NCI-H1092 (cell line): ENCODE data around the gene CELSR2.
"Not testable (repeated sequence)": the region's sequence is repeated elsewhere in the genome, so short reads cannot be mapped to it uniquely, and the experiment has no call there.

ENCODE experiments used
- DNase-seq: peaks from one replicate; lab custom pipeline; 2025; lab: John Stamatoyannopoulos, UW

Gene CELSR2

DNA sequence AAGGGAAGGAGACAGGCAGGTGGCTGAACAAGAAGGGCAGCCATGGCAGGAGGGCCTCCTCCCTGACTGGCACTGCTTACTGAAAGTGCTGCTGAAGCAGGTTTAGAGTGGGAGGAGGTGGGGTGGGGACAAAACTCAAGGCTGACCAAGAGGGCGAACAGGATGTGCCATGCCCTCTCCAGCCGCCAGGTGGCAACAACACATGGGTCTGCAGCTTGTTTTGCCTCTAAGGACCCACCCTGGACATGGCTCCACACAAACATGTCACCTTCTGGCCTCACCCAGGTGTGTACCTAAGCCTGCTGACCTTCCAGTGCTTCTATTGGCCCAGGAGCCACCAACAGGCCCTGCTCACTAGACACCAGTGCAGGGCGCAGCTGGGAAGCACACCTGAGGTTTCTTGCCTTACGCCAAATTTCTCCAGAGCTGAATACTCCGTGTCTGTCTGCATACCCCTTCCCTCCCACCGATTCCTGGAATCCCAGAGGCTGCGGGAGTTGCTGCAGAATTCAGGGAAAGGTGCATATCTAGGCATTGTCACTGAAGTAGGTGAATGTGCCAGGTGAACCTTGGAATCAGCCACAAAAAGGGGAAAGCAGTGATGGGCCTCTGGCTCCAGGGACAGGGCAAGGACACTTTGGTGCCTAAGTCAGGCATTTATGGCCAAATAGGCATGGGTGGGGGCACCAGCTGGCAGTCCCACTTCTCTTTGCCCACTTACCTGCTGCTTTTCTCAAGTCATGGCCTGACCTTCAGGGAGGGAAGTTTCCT is 28.3 kb downstream of the CELSR2 start:
- DNase-seq: peak; percentile 12

DNA sequence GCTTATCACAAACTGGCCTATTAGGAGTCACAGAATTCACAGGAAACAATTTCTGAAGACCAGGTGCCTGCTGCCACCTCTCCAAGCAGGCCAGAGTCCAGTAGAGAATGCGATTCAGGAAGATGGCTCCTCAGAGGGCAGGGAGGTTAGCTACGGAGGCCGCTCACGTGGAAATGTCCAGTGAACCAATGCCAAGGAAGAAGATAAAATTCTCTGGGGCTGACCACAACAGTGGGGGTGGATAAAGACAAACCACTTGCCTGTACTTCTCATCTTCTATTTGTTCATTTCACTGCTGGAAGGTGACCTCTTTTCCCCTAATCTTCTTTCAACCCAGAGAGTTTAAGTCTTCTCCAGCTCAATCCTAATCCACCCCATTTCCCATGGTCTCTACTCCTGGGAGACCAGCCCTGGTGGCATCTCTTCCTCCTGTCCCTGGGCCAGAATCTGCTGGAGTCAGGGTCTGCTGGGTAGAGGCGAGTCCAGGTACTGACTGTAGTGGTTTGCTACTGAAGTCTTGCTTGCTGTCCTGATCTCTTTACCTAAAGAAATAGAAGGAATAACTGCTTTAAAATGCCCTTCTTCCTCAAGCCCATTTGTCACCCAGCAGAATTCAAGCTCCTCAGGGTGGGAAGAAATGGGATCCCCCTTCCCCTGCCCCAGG is 30.4 kb downstream of the CELSR2 start:
- DNase-seq: no peak

DNA sequence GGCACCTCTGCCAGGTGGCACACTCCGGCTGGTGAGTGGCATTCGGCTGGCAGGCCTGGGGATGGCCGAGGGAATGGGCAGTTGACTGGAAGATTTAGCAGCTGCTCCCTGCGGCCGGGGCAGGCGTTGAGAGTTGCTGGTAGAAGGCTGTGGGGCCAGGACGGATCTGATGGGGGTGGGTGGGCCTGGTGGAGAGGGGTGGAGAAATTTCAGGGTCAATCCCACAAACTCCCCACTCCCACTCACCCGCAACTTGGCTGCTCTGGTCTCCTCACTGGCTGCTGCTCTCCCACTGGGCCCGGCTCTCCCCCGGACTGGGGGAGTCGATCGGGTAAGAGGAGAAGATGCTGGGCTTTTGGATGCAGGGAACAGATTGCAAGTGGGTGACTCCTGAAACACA is 31.5 kb downstream of the CELSR2 start:
- DNase-seq: no peak

DNA sequence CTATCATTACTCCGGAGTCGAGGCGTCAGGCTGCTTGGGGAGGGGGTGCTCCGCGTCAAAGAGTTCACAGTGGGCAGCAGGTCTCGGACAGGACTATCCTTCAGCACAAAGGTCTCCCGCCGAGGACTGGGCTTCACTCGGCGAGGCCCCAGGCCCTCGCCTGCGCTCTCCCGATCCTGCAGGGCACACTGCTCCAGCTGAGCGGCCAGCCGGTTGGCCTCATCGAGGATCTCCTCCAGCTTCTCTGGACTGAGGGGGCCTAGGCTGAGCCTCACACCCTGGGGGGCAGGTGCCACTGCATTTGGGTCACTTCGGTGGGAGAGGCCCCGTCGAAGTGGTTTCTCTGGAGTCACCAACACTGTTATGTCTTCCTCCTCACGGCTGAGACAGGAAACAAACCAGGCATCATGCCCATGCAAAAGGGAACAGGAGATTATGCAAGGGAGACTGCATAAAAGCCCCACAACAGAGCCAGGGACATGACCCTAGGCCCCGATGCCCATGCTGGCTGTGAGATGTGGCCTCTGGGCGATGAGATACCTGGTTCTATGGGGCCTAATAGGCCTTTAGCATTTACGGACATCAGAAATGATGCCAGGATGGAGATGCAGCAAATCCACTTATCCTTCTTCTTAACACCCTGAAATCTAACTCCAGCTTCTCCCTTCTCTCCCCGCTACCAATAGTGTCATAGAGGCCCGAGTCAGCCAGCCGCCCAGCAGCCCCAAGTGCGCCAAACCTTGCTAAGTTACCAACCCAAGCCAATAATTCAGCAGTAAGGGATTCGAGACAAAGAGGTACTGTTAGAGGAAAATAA is 32.5 kb downstream of the CELSR2 start:
- DNase-seq: no peak

DNA sequence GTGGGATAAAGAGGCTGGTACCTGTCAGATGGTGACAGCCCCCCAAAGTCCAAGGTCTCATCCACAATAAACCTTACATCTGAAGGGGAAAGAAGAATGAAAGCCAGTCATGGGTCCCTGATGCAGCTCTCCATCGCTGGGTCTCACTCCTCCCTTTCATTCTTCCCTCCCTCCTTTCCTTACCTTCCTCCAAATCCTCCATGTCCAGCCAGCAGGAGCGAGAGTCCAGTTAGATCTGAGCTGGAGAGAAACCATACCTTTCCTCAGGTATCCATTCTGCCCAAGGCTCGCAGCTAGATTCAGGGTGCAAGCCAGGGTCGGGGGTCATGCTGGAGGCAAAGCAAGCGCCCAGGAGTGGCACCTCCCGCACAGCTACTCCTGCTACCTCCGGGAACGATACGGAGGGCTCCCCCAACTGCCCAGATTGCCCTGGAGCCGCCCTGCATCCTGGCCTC is 33.2 kb downstream of the CELSR2 start:
- DNase-seq: no peak

DNA sequence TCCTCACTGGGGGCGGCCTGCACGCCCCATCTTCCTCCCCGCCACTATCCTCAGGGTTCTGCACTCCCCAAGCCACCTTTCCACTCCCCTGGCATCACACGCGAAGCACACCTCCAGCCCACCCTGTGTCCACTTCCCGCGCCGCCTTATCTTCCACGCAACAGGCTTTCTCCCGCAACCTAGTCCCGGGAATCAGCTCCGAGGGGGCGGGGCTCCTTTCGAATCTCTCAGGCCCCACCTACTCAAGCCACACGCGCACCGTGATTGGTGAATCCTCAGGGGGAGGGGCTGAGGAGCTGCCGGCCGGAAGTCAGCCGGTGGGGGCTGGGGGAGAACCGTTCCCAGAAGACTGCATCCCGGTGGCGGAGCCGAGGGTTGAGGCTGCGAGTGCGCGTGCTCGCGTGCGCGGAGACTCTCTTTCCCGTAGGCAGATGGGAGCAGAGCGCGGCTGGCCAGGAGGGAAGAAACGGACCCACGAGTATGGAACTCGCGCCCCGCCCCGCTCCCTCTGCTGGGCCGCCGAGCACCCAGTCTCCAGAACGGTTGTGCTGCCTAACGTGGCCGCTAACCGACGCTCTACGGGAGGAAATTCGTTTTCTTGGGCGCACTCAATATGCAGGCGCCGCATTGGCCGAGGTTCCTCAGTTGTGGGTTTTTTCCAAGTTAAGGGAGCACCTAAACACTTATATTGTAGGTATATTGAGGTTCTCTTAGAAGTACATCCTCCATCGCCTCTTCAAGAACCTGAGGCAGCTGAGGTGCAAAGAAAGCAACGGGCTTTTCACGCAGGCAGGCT is 33.8 kb downstream of the CELSR2 start, which contains the start of gene PSRC1:
Gene PSRC1 (minus strand): TSS at position 194 of the 796 bp plus-strand sequence.
- peak; percentile 96 for DNase-seq

DNA sequence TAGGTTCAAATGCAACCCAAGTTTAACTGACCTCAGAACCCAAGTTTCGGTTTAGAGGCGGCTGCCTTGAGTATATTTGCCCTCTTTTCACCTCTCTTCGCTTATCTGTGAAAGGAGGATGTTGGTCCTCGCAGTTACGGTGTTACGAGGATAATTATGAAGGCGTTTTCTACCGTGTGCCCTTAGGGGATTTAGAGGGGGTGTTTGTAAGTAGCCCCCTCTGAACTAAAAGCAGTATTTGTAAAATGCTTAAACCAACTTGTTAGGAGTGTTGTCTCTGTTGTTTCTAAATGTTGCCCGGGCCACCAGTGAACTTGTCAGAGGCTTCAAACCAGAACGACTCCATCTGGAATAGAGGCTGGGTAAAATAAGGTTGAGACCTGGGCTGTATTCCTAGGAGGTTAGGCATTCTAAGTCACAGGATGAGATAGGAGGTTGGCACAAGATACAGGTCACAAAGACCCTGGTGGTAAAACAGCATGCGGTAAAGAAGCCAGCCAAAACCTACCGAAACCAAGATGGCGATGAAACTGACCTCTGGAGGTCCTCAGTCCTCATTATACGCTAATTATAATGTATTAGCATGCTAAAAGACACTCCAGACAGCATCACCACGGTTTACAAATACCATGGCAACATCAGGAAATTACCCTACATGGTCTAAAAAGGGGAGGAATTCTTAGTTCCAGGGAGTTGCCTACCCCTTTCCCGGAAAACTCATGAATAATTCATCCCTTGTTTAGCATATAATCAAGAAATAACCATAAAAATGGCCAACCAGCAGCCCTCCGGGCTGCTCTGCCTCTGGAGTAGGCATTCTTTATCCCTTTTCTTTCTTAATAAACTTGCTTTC is 34.6 kb downstream of the CELSR2 start:
- no peak for DNase-seq

DNA sequence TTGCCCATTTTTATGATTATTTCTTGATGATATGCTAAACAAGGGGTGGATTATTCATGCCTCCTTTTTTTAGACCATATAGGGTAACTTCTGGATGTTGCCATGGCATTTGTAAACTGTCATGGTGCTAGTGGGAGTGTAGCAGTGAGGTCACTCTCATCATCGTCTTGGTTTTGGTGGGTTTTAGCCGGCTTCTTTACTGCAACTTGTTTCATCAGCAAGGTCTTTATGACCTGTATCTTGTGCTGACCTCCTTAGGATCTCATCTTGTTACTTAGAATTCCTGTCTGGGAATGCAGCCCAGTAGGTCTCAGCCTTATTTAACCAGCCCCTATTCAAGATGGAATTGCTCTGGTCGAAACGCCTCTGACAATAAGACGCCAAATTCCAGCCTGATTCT is 37.4 kb downstream of the CELSR2 start:
- DNase-seq: not testable (repeated sequence)

DNA sequence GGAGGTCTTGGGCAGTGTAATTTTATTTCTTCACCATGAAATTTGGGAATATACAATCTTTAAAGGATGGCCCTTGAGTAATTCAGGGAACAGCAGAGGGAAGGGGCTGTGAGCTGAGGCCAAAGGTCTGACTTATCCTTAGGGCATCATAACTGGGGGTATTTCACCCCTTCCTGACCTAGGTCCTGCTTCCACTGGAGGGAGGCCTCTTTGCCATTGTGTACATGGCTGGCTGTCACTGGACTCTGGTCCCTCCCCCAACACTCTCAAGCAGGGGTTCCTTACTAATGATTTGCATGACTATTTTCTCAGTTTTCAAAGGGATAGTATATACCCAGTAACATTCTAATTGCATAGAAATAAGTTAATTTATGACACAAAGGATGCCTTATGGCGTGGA is 40.8 kb downstream of the CELSR2 start:
- DNase-seq: no peak

DNA sequence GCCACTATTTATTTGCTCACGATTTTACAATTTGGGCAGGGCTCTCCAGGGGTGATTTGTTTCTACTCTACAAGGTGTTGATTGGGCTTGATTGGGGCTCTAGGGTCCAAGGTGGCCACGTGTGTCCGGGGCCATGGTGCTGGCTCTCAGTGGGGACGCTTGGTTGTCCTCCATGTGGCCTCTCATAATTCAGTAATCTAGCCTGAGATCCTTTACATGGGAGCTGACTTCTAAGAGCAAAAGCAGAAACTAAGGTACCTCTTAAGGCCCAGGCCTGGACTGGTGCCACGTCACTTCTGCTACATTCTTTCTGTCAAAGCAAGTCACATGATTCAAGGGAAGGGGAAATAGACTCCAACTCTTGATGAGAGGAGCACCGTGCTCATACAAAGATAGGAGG is 41.7 kb downstream of the CELSR2 start:
- no peak for DNase-seq

DNA sequence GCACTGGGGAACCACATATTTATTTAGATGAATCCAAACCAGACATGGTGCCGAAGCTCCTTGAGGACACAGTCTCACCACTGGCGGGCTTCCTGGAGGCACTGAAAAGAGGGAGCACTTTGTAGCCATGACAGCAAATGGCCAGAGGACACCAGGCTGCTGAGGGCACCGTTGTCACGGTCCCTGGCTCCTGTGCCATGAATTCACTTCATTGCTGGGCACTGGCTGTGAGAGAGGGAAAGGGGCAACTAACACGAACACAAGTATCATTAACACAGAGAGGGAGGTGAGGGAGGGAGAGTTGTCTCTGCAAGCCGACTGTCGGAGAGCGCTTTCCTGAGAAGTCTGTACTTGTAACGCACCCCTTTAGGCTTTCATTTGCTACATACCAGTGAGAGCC is 43.0 kb downstream of the CELSR2 start:
- DNase-seq: no peak

DNA sequence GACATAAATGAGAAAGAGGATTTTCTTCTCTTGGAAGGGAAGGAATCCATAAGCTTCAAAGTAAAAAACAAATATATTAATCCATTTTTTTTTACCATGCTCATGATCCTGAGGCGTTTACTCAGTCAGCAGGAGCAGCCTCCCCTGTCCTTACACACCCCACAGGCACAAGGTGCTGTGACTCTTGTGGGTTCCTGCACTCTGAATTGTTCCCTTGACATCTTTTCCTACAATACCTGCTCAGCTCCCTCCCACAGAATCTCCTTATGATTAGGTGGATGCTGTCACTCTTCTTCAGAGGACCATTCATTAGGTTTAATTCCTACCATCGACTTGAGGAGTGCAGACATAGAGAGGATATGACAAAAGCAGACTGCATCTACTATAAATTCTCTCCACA is 43.7 kb downstream of the CELSR2 start:
- no peak for DNase-seq

DNA sequence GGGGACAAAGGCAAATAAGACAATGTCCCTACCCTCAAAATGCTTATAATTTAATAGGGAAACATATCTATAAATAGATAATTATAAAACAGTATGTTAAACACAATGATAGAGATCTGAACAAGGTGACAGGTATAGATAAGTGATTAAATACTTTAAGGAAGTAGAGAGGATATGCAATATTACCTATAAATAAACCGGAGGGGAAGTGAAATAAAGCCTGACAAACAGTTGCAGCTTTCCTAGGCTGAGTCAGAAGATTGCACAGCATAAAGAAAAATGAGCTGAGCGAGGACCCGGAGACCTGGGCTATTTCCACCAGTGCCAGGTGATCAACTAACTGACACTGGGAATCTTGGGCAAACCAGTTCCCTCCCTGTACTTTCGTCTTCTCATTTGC is 45.1 kb downstream of the CELSR2 start:
- DNase-seq: no peak

DNA sequence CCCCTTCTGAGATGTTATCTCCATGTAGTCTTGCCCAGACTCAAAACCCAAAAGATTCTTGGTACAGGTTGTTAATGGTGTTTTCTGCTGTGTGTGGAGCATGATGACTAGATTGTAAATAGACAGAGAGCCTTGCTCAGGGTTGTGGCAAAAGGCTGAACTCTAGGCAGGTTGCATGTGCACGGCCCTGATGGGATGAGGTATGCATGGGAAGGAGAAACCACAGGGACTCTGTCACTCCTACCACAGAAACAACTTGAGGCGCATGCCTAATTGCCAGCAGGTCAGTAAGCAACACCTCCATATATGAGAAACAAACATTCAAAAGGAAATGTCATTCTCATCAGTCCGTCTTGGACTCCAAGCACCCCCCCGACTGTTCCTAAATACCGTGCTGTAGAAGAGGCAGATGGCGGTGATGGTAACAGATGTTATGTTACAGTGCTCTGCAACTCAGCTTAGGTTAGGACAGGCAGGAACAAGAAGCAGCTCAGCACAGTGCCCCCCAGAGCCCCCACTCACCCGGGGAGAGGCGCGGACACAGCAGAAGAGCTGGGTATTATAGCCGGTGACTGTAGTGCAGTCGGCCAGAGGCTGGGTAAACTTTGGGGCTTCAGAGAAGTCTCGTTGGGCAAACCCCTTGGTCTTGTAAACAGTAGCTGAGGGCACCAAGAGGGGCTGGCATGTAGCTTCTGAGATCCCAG is 46.5 kb downstream of the CELSR2 start:
- DNase-seq: no peak

DNA sequence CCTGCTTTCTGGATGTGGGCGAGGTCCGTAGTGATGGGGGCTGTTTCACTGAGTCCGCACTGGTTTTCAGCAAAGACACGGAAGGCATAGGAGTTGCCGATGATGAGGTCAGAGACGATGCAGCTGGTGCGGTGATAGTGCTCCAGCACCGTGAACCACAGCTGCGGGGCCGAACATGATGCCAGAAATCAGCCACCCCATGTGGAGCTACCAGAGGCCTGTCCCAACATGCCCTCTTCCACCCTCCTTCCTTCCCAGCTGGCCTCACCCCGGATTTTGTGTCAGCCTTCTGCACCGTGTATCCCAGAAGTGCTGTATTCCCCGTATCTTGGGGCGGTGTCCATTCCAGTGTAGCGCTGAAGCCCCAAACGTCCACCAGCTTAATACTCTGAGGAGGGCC is 47.4 kb downstream of the CELSR2 start:
- DNase-seq: no peak

DNA sequence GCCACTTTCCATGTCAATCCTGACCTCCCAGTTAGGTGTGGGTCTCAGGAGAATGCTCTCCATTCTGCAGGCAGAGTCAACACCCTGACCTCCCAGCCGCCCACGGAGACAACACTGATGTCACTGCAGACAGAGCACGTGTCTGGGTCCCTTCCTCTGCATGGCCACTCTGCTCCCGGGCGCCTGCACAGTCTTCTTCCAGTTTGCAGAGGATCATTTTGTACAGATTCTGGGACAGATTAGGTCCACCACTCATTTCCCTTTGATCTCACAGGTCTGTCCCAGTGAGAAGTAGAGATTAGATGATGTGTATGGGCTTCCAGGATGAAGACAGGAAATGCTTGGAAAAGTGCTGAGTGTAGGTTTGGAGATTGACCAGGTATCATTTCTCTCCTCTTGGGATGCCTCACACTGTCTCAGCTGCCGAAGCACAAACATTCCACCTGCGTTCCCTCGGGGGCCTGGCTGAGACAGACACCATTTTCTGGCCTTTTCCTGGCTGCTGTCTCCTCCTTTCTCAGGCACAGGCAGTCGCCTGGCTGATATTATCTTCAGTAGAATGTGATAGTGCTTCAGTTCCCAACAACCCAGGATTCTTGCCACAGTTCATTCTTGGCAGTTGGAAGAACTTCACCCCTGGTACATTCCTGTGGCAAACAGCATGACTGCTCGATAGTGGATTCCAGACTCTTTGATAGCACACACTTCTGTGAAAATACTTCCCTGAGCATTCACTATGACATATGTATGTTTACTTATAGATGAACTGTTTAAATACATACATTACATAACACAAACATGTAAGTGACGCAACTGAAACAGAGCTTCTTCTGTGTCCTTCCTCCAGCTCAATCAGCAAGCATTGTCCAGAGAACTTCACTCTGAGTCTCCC is 49.6 kb downstream of the CELSR2 start:
- no peak for DNase-seq

DNA sequence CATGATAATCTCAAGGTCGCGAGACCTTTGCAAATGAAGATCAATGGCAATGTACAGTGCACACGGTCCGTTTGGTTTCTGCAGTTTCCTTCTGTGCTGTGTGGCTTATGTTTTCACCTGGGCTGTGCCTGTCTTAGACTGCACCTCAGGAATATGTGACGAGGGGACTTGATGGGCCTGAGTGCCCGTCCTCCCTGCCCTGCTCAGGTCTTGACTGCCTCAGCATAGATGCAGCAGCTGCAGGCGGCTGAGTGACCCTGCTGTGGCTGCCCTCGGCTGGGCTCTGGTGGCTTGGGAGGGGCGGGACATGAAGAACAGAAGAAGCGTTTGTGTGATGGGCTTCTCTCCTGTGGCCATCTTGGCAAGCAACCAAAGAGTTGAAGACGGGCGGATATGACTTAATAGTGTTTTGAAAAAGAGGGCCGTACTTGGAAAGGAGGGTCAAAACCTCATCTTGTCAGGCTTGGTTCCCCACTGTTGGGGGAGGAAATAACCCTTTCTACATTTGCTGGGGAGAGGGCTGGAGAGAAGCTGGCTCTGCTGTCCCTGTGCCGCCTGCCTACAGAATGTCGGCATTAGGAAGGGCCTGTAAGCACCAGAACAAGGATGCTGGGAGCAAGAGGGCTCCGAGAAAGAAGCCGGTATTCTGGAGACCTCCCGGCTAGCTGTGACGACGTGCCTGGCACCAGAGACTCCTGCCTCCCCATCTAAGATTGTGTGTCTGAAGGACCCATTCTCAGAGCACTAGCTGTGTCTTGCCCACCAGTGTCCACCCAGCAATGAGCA is 50.4 kb downstream of the CELSR2 start:
- no peak for DNase-seq

DNA sequence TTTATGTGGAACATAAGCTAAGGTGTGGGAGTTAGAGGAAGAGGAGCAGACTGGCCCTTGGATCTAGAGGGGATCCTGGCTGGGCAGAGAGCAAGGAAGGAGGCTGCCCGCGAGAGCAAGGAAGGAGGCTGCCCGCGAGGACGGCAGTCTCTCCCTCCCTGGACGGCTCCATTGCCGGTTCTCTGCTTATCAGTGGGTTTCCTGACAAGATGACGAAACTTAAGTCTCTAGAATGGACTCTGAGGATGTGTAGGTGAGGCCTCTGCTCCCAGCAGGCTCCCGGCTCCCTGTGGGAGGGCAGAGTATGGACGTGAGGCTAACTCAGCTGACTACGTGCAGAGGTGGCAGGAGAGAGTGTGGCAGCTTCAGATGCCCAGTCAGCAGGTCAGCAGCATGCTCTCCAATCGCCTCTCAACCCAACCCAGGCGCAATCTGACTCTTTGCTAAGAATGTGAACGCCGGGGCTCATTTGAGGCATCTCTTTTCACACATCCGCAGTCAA is 51.4 kb downstream of the CELSR2 start:
- DNase-seq: no peak
